SKM-1 treated with dmso at 0.1 percent for 144 hours (cell line): Measurements from ENCODE around the gene PRSS56.

Experiments
- DNase-seq: peaks from one replicate; lab custom pipeline; 2025; ENCODE audit not compliant: unreplicated experiment; lab: John Stamatoyannopoulos, UW

The PRSS56 gene

GRCh38 chr2:232486558-232487384 is 33.4 kb upstream of the PRSS56 start:
- DNase-seq = no peak

DNA sequence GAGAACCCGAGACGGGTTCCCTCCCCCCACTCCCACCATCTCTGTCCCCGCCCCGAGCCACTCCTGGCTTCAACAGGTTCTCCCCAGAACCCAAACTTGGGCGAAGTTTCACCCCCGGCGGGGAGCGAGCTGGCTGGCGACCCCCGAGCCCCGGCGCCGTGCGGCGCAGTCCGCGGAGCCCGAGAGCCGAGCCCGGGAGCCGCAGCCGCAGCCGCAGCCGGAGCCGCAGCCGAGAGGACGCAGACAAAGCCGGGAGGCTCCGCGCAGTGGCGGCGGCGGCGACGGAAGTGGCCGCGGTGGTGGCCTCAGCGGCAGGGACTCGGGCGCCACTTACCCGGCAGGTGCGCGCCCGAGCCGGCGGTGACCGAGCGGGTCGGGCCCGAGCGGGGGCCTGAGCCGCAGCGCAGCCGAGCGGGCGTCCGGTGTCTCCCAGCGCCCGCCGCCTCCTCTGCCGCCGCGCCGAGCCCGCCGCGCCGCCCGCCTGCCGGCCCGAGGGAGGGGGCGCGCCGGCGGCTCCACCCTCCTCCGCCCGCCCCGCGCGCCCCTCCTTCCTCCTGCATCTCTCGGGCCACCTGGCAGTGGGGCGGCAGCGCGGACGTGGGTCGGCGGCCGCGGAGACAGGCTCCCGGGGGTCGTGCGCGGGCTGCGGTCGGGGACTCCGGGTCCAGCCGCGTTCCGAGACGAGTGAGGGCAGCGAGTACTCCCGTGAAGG is 32.6 kb upstream of the PRSS56 start, which contains the start of gene ECEL1:
TSS of gene ECEL1 (minus strand) at position 450 of the 712 bp plus-strand sequence. CDS start 1,181 bp downstream, outside the sequence.
- no peak for DNase-seq

DNA sequence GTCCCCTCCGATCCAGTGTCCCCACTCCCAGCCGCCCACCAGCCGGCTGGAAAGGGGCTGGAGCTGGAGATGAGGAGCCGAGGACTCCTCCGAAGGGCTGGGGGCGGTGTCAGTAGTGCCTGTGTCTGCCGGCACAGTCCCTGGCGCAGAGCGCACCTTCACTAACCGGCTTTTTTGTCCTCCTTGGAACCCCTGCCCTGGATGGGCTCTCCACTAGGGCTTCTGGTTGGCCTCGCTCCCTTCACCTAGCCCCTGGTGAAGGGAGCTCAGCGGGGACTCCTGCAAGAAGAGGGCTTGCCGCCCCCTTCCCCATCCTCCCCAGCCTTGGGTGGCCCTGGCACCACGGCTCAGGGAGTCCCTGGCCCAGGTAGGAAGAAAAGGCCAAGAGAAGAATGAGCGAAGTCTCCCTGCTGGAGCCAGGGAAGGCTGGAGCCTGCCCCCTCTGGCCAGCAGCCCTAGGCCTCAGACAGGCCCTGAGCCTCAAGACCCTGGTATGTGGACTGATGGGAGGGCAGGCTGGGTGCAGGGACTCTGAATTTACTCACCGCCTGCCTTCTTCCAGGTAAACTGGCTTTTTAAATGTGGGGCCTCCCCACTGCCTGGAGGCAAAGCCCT is 32.0 kb upstream of the PRSS56 start:
- no peak for DNase-seq

DNA sequence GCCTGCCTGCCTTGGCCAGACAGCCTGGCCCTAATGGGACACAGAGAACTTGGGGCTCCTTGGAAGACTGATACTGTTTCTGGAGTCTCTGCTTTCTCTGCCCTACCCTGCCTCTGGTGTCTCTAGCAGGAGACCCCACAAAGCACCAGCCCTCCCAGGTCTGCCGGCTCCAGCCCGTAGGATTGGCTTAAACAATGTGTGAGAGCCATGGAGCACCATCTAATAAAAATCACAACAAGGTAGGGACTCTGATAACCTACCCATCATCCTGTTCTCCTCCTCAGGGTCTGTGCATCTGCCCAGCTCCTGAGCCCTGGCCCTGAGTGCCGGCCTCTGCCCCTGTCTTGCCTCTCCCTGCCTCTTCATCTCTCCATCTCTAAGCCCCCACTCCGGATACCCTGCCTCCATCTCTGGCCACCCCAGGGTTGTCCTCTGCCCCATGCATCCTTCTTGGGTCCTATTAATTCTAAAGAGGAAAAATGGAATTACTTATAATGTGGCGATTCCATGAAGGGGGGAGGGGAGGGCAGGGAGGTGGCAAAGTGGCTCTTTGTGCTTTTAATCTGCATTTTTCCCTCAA is 31.4 kb upstream of the PRSS56 start:
- DNase-seq = no peak

GRCh38 chr2:232489516-232490220 is 30.5 kb upstream of the PRSS56 start:
- DNase-seq = no peak

DNA sequence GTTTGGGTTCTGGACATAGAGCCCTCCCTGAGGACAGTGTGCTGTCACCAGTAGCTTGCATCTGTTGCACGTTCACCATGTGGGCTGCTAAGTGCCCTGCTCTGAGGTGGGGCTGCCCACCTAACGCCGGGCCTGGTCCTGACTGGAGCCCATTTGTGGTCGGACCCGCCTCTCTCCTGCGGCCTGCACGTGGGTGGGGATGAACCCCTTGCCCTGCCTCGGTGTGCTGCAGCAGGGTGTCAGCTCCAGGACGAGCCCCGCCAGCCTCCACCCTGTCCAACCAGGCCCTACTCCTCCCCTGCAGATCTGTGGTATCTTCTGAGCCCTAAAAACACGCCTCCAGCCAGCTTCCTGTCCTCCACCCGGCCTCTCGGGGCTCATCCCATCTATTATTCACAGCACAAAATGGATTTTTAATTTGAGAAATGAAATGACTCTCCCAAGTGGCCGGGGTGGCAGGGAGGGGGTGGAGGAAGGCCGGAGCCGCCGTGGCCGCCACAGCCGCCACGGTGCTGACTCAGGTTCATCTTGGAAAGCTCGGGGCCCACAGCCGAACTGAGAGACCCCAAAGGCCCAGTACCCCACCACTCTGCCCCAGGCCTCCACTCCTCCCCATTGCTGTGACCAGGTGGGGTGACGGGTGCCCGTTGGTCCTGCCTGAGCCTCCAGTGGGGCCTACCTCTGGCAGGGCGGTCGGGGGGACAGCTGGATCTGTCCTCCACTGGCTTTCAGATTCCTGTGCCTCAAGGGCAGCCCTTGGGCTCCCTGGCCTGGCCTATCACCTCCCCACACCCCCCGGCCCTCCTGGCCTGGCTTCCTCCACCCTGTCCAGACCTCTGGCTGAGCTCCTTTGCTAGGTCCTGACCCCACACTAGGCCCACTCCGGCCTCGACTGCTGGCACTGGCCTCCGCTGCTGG is 29.7 kb upstream of the PRSS56 start:
- DNase-seq = no peak

DNA sequence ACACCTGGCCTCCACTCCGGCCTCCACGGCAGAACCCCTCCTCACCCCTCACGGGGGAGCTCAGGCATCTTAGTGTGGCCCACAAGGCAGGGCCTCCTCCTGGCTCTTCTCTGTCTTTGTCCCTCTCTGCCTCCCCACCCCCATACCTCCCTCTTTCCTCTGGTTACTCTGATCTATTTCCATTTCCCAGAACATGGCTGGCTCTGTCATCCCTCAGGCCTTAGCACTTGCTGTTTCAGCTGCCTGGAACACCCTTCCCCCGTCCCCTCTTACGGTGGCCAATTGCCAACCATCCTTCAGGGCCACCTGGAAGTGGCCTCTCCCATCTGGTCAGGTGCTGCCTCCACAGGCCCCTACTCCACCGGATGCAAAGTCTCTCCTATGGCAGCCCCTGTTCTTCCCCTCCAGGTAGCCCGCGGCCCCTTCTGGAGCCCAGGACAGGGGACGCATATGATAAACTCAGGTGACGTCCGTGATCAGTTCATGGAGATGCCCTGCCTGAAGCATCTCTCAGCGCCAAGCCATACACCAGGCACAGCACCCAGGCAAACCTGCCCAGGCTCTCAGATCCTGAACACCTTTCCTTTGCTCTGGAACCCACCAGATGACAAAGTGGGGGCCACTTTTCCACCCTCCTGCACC is 28.9 kb upstream of the PRSS56 start:
- DNase-seq = no peak

GRCh38 chr2:232492236-232492848 is 27.8 kb upstream of the PRSS56 start:
- DNase-seq = no peak

DNA sequence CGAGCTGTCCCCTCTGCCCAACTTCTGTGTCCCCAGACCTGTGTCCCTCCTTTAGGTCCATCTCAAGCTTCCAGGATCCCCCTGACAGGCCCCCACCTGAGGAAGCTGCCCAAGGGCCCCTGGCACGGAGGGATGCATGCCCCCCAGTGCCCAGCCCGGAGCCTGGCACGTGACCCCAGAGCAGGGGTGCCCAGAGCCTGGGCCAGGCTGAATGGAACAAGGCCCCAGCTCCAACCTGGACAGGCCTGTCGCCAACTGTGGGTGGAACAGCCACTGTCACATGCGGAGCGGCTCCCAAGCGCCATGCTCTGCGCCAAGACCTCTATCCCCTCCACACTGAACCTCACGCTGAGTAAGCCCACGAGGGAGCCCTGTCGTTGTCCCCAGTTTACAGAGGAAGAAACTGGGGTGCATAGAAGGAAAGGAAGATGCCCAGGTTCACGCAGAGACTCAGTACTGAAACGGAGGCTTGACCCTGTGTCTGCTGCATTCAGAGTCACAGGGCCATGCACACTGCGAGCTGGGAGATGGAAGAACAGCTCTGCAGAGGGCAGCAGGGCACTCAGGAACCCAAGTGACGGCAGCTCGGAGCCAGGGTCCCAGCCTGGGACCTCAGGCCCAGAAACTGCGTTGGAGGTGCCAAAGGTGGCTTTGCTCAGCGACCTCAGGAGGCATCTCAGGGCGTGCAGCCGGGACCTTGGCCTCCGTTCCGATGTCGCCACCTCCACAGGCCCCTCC is 27.1 kb upstream of the PRSS56 start:
- no peak for DNase-seq

GRCh38 chr2:232493701-232494474 is 26.3 kb upstream of the PRSS56 start:
- no peak for DNase-seq

DNA sequence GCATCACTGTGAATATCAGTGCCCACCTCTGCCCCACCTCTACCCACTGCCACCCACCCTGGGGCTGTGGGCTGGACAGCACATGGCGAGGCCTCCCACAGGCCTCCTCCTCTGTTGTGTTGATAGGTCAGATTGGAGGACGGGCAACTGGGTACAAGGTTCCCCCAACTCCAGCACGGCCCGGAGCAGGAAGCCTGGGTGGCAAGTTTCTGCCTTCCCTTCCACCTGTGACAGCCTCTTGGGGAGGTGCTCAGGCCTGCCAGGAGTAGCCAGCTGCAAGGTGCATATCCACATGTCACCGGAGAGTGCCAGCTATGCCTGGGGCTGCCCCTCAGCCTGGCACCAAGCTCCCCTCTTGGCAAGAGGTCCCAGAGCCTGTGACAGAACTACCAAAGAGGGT is 25.6 kb upstream of the PRSS56 start:
- DNase-seq = no peak

GRCh38 chr2:232495292-232495691 is 24.9 kb upstream of the PRSS56 start:
- DNase-seq = no peak

- DNase-seq = no peak
Measured at GRCh38 chr2:232496501-232497270, 23.5 kb upstream of the PRSS56 start.

DNA sequence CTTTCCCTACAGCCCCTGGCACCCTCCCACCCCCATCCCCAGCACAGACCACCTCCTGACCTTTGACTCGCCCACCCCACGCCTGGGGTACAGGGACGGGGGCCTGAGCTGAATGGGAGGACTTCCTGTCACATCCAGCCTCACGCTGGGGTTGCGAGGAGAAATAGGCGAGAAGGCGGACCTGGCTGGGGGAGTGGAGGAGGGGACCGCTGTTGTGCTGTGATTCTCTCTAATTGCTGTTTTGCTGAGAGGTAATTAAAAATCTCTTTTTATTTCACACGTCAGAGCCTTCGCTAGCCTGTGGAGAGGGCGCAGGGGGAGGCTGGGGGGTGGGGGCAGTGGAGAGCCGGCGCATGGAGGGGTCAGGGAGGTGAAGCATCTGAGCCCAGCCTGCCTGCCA is 22.8 kb upstream of the PRSS56 start:
- DNase-seq = no peak

GRCh38 chr2:232498452-232498851 is 21.7 kb upstream of the PRSS56 start:
- no peak for DNase-seq

GRCh38 chr2:232501331-232501771 is 18.8 kb upstream of the PRSS56 start:
- DNase-seq = no peak
